ENCODE results near the gene CAPN3.

Gene CAPN3

DNA sequence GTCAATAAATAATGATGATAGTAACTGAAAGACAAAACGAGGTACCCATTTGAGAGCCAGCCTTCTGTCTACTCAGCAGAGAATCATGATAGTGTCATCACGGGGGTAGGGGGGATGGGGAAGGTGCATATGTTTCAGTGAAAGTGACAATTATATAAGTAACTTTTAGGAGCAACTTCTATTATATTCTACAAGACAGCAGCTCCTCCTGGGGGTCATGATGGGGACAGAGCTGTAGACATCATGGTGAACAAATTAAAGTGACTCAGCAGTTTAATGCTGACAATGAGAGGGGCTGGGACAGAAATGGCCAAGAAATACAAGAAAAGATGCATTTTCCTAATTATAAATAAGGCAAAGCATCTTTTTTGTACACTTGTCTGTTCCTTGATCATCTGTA is 11.8 kb downstream of the CAPN3 start:
- H3K4me3 ChIP-seq (ENCODE audit: low read depth, low read length) = no peak overlapping the region
- no peaks in the 10 kb centered on the region for H3K36me3 ChIP-seq (ENCODE audit: control insufficient read depth, insufficient read depth, low read length)
- peaks cover 11% of the 10 kb centered on the region for H3K9me3 ChIP-seq (ENCODE audit: control insufficient read depth, insufficient read depth, low read length)
- no peaks in the 10 kb centered on the region for H3K4me1 ChIP-seq (ENCODE audit: control insufficient read depth, insufficient read depth, low read length)
- peaks cover under 1% of the 10 kb centered on the region; the same call in 1 of the 2 replicates for H3K27me3 ChIP-seq (ENCODE audit: control insufficient read depth, insufficient read depth, low read length)
- no peak overlapping the region for H3K9ac ChIP-seq (ENCODE audit: low read depth, low read length)
- no peak overlapping the region for H3K27ac ChIP-seq (ENCODE audit: low read depth, low read length)

GRCh38 chr15:42373274-42373673 is 14.0 kb downstream of the CAPN3 start:
- H3K27ac ChIP-seq (ENCODE audit: low read depth, low read length) = no peak overlapping the region
- H3K27me3 ChIP-seq (ENCODE audit: control insufficient read depth, insufficient read depth, low read length) = peaks cover 9% of the 10 kb centered on the region; the same call in 1 of the 2 replicates
- no peaks in the 10 kb centered on the region for H3K4me1 ChIP-seq (ENCODE audit: control insufficient read depth, insufficient read depth, low read length)
- H3K4me3 ChIP-seq (ENCODE audit: low read depth, low read length) = no peak overlapping the region
- no peaks in the 10 kb centered on the region for H3K36me3 ChIP-seq (ENCODE audit: control insufficient read depth, insufficient read depth, low read length)
- H3K9me3 ChIP-seq (ENCODE audit: control insufficient read depth, insufficient read depth, low read length) = peaks cover 20% of the 10 kb centered on the region
- H3K9ac ChIP-seq (ENCODE audit: low read depth, low read length) = no peak overlapping the region

DNA sequence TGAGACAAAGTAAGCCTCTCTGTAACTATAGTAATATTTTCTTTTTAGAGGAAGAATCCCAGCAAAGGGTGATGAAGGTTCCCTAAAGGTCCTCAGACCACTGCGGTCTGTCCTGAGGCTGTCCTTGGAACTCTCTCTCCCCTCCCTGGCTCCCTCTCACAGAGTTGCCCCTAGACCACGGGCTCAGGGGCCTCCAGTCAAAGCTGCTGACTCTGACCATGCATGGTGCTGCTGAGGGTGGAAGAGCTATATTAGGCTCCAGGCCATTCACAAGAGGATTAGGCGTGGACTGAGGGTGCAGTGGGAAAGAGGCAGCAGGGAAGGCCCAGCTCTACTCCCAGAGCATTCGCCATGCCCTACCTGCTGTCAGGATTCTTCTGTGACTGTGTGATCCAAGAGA is 14.6 kb downstream of the CAPN3 start:
- Histone ChIP-seq H3K9ac (ENCODE audit: low read depth, low read length) (no peak overlapping the region), H3K4me1 (ENCODE audit: control insufficient read depth, insufficient read depth, low read length) (no peaks in the 10 kb centered on the region), H3K27me3 (ENCODE audit: control insufficient read depth, insufficient read depth, low read length) (peaks cover 9% of the 10 kb centered on the region; the same call in 1 of the 2 replicates), H3K4me3 (ENCODE audit: low read depth, low read length) (no peak overlapping the region), H3K9me3 (ENCODE audit: control insufficient read depth, insufficient read depth, low read length) (peaks cover 15% of the 10 kb centered on the region), H3K36me3 (ENCODE audit: control insufficient read depth, insufficient read depth, low read length) (no peaks in the 10 kb centered on the region), H3K27ac (ENCODE audit: low read depth, low read length) (no peak overlapping the region)

DNA sequence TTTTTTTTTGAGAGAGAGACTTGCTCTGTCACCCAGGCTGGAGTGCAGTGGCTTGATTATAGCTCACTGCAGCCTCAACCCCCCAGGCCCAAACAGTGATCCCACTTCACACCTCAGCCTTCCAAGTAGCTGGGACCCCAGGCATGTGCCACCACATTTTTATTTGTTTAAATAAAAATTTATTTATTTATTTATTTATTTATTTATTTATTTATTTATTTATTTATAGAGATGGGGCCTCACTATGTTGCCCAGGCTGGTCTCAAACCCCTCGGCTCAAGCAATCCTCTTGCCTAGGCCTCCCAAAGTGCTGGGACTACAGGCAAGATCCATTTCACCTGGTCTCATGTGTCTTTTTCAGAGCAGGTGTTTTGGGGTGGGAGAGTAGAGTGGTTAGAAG is 15.5 kb downstream of the CAPN3 start:
- H3K27me3 ChIP-seq (ENCODE audit: control insufficient read depth, insufficient read depth, low read length) = peaks cover 15% of the 10 kb centered on the region

GRCh38 chr15:42375252-42375651 is 16.0 kb downstream of the CAPN3 start:
- Histone ChIP-seq H3K4me3 (ENCODE audit: low read depth, low read length) (no peak overlapping the region), H3K27ac (ENCODE audit: low read depth, low read length) (no peak overlapping the region), H3K9me3 (ENCODE audit: control insufficient read depth, insufficient read depth, low read length) (peaks cover 19% of the 10 kb centered on the region), H3K9ac (ENCODE audit: low read depth, low read length) (no peak overlapping the region), H3K4me1 (ENCODE audit: control insufficient read depth, insufficient read depth, low read length) (no peaks in the 10 kb centered on the region), H3K36me3 (ENCODE audit: control insufficient read depth, insufficient read depth, low read length) (no peaks in the 10 kb centered on the region), H3K27me3 (ENCODE audit: control insufficient read depth, insufficient read depth, low read length) (peaks cover 15% of the 10 kb centered on the region)

More for the DNA sequence above, 15.5 kb downstream of the CAPN3 start:
- Histone ChIP-seq H3K4me3 (ENCODE audit: low read depth, low read length) (no peak overlapping the region), H3K9me3 (ENCODE audit: control insufficient read depth, insufficient read depth, low read length) (peaks cover 19% of the 10 kb centered on the region), H3K36me3 (ENCODE audit: control insufficient read depth, insufficient read depth, low read length) (no peaks in the 10 kb centered on the region), H3K9ac (ENCODE audit: low read depth, low read length) (no peak overlapping the region), H3K4me1 (ENCODE audit: control insufficient read depth, insufficient read depth, low read length) (no peaks in the 10 kb centered on the region), H3K27ac (ENCODE audit: low read depth, low read length) (no peak overlapping the region)

- H3K4me1 ChIP-seq (ENCODE audit: control insufficient read depth, insufficient read depth, low read length) = no peaks in the 10 kb centered on the region
- no peak overlapping the region for H3K9ac ChIP-seq (ENCODE audit: low read depth, low read length)
- H3K27me3 ChIP-seq (ENCODE audit: control insufficient read depth, insufficient read depth, low read length) = peaks cover 15% of the 10 kb centered on the region
- H3K4me3 ChIP-seq (ENCODE audit: low read depth, low read length) = no peak overlapping the region
- H3K36me3 ChIP-seq (ENCODE audit: control insufficient read depth, insufficient read depth, low read length) = no peaks in the 10 kb centered on the region
- H3K9me3 ChIP-seq (ENCODE audit: control insufficient read depth, insufficient read depth, low read length) = peaks cover 19% of the 10 kb centered on the region
- H3K27ac ChIP-seq (ENCODE audit: low read depth, low read length) = no peak overlapping the region
These were observed 16.6 kb downstream of the CAPN3 start for GRCh38 chr15:42375941-42376340.

DNA sequence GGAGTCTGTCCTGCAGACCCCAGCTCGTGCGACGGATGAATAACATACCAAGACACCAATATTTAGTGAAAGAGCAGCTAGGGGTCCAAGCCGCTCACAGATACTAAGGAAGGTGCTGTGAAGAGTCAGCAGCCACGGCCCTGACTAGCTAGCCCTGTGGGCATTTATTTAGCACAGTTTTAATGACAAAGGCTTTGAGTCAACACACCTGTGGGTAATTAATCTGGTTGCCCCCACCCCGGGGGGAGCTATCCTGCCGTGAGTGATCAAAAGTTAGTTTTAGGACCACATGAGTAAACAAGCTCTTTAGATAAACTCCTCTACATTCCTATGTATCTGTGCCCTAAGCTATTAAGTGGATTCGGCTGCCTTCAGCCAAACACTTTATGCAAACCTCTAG is 18.7 kb downstream of the CAPN3 start:
- Histone ChIP-seq H3K9me3 (ENCODE audit: control insufficient read depth, insufficient read depth, low read length) (peaks cover 15% of the 10 kb centered on the region), H3K36me3 (ENCODE audit: control insufficient read depth, insufficient read depth, low read length) (no peaks in the 10 kb centered on the region), H3K27ac (ENCODE audit: low read depth, low read length) (no peak overlapping the region), H3K9ac (ENCODE audit: low read depth, low read length) (no peak overlapping the region), H3K4me1 (ENCODE audit: control insufficient read depth, insufficient read depth, low read length) (no peaks in the 10 kb centered on the region), H3K27me3 (ENCODE audit: control insufficient read depth, insufficient read depth, low read length) (peaks cover 15% of the 10 kb centered on the region), H3K4me3 (ENCODE audit: low read depth, low read length) (no peak overlapping the region)

DNA sequence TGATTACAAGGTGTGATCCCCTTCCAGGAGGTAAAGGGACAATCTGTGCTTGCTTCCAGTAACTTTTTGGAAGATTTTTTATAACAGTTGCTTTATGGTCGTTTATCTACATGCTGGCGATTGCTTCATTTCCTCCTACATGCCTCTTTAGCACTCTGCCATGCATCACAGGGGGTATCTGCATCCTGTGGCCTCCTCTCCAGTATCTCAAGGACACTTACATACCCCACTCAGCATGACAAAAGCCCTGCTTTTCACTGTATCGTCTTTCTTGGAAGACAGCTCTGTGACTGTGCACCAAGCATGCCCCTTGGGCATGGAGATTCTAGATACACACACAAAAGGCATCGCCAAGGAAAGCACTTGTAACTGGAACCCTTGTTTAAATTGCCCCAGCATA is 25.3 kb downstream of the CAPN3 start:
- Histone ChIP-seq H3K27me3 (ENCODE audit: control insufficient read depth, insufficient read depth, low read length) (peaks cover under 1% of the 10 kb centered on the region), H3K4me3 (ENCODE audit: low read depth, low read length) (0 out of 2 replicates have a peak overlapping the region, but pooled peaks have one; percentile 9), H3K27ac (ENCODE audit: low read depth, low read length) (peak overlapping the region; percentile 14), H3K36me3 (ENCODE audit: control insufficient read depth, insufficient read depth, low read length) (no peaks in the 10 kb centered on the region), H3K4me1 (ENCODE audit: control insufficient read depth, insufficient read depth, low read length) (peaks cover 13% of the 10 kb centered on the region), H3K9me3 (ENCODE audit: control insufficient read depth, insufficient read depth, low read length) (no peaks in the 10 kb centered on the region), H3K9ac (ENCODE audit: low read depth, low read length) (no peak overlapping the region)

GRCh38 chr15:42385206-42385979 is 26.1 kb downstream of the CAPN3 start:
- Histone ChIP-seq H3K9ac (ENCODE audit: low read depth, low read length) (no peak overlapping the region), H3K36me3 (ENCODE audit: control insufficient read depth, insufficient read depth, low read length) (no peaks in the 10 kb centered on the region), H3K4me3 (ENCODE audit: low read depth, low read length) (no peak overlapping the region), H3K4me1 (ENCODE audit: control insufficient read depth, insufficient read depth, low read length) (peaks cover 13% of the 10 kb centered on the region), H3K27me3 (ENCODE audit: control insufficient read depth, insufficient read depth, low read length) (no peaks in the 10 kb centered on the region), H3K27ac (ENCODE audit: low read depth, low read length) (peak overlapping the region; percentile 14), H3K9me3 (ENCODE audit: control insufficient read depth, insufficient read depth, low read length) (no peaks in the 10 kb centered on the region)

DNA sequence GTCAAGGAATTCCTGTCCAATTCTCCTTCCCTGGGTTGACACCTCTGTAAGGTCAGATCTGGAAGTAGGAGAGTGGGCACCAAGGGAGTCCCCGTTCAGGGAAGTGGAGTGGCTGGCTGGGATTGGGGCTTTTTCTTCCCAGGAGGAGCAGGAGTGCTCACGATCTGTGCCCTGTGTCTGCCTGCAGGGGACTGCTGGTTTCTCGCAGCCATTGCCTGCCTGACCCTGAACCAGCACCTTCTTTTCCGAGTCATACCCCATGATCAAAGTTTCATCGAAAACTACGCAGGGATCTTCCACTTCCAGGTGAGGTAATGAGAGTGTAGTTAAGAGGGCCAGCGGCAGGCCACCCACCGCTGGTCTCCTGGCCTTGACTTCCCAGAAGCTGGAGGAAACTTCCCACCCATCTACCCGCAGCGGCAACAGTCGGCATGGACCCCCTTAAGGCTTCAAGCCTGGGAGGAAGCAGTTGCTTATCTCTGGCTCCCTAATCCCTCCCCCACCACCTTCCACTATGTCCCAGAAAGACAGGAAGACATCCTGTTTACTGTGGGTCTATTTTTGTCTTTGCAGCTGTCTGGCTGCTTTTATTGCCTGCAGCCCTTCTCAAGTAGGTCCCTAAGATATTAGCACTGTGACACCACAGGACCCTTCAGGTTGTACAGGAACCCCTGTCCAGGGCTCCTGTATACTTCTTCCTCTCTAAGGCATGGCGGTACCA is 26.8 kb downstream of the CAPN3 start:
- no peak overlapping the region for H3K4me3 ChIP-seq (ENCODE audit: low read depth, low read length)
- H3K36me3 ChIP-seq (ENCODE audit: control insufficient read depth, insufficient read depth, low read length) = no peaks in the 10 kb centered on the region
- H3K27ac ChIP-seq (ENCODE audit: low read depth, low read length) = no peak overlapping the region
- H3K4me1 ChIP-seq (ENCODE audit: control insufficient read depth, insufficient read depth, low read length) = peaks cover 13% of the 10 kb centered on the region
- no peaks in the 10 kb centered on the region for H3K27me3 ChIP-seq (ENCODE audit: control insufficient read depth, insufficient read depth, low read length)
- no peaks in the 10 kb centered on the region for H3K9me3 ChIP-seq (ENCODE audit: control insufficient read depth, insufficient read depth, low read length)
- no peak overlapping the region for H3K9ac ChIP-seq (ENCODE audit: low read depth, low read length)

DNA sequence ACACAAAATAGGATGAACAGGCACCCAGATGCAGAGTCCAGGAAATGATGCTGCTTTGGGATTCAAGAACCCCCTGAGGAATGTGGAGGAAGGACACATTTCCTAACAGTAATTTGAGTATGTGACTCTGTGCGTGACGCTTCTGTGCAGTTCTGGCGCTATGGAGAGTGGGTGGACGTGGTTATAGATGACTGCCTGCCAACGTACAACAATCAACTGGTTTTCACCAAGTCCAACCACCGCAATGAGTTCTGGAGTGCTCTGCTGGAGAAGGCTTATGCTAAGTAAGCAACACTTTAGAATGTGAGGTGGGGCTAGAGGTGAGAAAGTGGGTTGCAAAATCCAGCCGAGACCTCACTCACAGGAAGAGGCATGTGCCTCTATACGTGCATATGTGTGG is 28.3 kb downstream of the CAPN3 start:
- H3K4me1 ChIP-seq (ENCODE audit: control insufficient read depth, insufficient read depth, low read length) = peaks cover 13% of the 10 kb centered on the region
- no peak overlapping the region for H3K27ac ChIP-seq (ENCODE audit: low read depth, low read length)
- no peak overlapping the region for H3K4me3 ChIP-seq (ENCODE audit: low read depth, low read length)
- H3K9ac ChIP-seq (ENCODE audit: low read depth, low read length) = no peak overlapping the region
- H3K36me3 ChIP-seq (ENCODE audit: control insufficient read depth, insufficient read depth, low read length) = no peaks in the 10 kb centered on the region
- H3K9me3 ChIP-seq (ENCODE audit: control insufficient read depth, insufficient read depth, low read length) = no peaks in the 10 kb centered on the region
- H3K27me3 ChIP-seq (ENCODE audit: control insufficient read depth, insufficient read depth, low read length) = no peaks in the 10 kb centered on the region
